ENCODE data around the gene MED12L.

- TF ChIP-seq, protein P1, sequence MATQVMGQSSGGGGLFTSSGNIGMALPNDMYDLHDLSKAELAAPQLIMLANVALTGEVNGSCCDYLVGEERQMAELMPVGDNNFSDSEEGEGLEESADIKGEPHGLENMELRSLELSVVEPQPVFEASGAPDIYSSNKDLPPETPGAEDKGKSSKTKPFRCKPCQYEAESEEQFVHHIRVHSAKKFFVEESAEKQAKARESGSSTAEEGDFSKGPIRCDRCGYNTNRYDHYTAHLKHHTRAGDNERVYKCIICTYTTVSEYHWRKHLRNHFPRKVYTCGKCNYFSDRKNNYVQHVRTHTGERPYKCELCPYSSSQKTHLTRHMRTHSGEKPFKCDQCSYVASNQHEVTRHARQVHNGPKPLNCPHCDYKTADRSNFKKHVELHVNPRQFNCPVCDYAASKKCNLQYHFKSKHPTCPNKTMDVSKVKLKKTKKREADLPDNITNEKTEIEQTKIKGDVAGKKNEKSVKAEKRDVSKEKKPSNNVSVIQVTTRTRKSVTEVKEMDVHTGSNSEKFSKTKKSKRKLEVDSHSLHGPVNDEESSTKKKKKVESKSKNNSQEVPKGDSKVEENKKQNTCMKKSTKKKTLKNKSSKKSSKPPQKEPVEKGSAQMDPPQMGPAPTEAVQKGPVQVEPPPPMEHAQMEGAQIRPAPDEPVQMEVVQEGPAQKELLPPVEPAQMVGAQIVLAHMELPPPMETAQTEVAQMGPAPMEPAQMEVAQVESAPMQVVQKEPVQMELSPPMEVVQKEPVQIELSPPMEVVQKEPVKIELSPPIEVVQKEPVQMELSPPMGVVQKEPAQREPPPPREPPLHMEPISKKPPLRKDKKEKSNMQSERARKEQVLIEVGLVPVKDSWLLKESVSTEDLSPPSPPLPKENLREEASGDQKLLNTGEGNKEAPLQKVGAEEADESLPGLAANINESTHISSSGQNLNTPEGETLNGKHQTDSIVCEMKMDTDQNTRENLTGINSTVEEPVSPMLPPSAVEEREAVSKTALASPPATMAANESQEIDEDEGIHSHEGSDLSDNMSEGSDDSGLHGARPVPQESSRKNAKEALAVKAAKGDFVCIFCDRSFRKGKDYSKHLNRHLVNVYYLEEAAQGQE (IDR thresholded peaks at IDR 0.05; ENCODE audit: insufficient read depth in 1 of 2, low read depth in 2 of 2, low read length in 2 of 2) = no peak
- TF ChIP-seq TAF1 (IDR thresholded peaks at IDR 0.05; ENCODE audit: borderline replicate concordance, insufficient read depth, low read length) = no peak
These were observed 394.0 kb downstream of the MED12L start for GRCh38 chr3:151479452-151479851.
